ENCODE data around the gene VSIG10L2.
A peak's percentile ranks its signal among the peaks of the same experiment; 100 is the strongest.
"Not testable (repeated sequence)": the region's sequence is repeated elsewhere in the genome, so short reads cannot be mapped to it uniquely, and the experiment has no call there.

Gene VSIG10L2

GRCh38 chr11:125967515-125967914 is 21.7 kb downstream of the VSIG10L2 start:
- no peak for DNase-seq (ENCODE audit: low read depth in 2 of 2)

- DNase-seq (ENCODE audit: low read depth in 2 of 2) = no peak
Observed at GRCh38 chr11:125968354-125968753, 22.5 kb downstream of the VSIG10L2 start.

DNA sequence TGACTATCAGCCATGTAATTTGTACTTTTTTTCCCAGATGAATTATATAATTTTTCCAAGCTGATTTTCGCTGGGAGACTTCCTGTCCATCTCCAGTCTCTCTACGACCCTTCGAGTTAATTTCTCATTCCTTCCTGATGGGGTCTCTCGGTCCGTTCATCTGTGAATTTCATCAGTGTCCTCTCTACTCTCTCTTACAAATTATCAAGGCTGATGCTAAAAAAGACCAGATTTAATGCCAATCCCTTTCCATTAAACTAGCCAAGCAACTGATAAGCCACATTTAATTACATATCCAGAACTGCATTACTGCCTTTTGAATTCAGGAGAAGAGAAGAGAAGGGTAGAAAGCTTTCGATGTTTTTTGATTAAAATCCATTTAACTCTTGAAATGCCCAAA is 25.8 kb downstream of the VSIG10L2 start:
- DNase-seq (ENCODE audit: low read depth in 2 of 2) = no peak

DNA sequence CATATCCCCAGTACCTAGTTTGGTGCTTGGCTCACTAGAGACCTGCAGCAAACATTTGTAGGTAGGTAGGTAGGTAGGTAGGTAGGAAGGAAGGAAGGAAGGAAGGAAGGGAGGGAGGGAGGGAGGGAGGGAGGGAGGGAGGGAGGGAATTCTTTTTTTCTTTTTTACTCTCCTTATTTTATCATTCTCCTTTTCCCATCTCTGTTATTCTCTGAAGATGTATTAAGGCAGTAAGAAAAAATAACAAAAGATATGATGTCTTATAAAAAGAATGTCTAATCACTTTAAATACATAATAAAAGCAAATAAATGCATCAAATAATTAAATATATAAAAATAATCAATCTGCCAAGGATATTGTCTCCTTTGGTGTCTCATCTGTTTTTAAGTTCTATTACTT is 28.4 kb downstream of the VSIG10L2 start:
- DNase-seq (ENCODE audit: low read depth in 2 of 2) = no peak

DNA sequence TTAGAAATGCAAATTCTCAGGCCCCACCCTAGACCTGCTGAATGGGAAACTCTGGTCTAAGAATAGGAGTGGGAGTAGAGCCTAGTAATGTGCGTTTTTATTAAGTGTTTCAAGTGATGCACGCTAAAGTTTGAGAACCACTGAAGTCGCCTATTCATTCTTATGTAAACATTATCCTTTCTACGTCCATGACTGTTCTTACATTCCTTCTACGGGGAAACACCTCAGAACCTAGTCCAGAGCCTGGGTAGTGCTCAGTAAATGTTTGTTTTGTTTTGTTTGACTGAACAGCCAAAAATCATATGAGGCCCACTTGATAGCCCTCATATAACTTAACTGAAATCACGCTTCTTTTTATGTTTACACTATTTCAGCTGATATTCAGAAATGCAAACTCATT is 29.8 kb downstream of the VSIG10L2 start:
- no peak for DNase-seq (ENCODE audit: low read depth in 2 of 2)

- no peak for DNase-seq (ENCODE audit: low read depth in 2 of 2)
Observed at GRCh38 chr11:125976156-125976555, 30.3 kb downstream of the VSIG10L2 start.

GRCh38 chr11:125977333-125977732 is 31.5 kb downstream of the VSIG10L2 start:
- DNase-seq (ENCODE audit: low read depth in 2 of 2) = no peak

DNA sequence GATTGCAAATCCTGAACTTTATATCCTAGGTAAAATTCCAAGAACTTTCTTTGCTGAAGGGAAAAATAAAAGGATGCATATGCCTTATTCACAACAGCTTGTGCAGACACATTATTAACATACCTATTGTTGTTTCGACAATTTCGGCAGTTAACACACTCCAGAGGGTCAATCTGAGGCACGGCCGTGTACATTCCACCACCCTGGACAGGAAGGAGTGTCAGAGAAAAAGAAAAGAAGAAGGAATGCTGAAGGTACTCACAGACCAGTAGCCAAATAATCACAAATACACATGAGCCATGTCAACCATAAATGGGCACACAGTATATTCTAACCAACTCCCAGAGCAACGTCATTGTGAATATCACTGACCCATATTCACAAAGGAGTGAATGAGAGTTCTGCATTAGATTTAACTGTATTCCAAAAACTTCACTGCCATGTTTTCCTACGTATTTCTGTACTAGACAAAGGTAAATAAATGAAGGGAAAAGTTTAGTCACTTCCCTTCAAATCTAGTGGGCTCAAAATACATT is 32.4 kb downstream of the VSIG10L2 start:
- DNase-seq (ENCODE audit: low read depth in 2 of 2) = no peak

- DNase-seq (ENCODE audit: low read depth in 2 of 2) = no peak
Observed at GRCh38 chr11:125978778-125979407, 33.0 kb downstream of the VSIG10L2 start.

DNA sequence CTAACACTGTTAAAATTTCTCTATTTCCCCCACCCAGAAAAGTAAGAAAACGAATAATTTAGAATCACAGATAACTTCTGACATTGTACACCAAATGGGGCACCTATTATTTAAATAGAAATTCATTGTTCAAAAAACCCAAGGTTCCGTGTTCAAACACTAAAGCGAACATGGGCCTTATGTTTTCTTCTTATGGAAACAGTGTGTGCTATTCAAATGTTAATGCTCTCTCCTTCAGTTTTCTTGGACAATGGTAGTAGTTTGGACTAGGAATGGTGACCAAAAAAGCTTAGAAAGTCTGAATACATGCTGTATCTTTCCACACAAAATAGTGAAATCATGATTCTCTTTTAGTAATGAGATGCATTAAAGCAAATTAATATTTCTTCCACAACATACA is 33.7 kb downstream of the VSIG10L2 start:
- DNase-seq (ENCODE audit: low read depth in 2 of 2) = no peak

- no peak for DNase-seq (ENCODE audit: low read depth in 2 of 2)
Observed at GRCh38 chr11:125980436-125980835, 34.6 kb downstream of the VSIG10L2 start.

DNA sequence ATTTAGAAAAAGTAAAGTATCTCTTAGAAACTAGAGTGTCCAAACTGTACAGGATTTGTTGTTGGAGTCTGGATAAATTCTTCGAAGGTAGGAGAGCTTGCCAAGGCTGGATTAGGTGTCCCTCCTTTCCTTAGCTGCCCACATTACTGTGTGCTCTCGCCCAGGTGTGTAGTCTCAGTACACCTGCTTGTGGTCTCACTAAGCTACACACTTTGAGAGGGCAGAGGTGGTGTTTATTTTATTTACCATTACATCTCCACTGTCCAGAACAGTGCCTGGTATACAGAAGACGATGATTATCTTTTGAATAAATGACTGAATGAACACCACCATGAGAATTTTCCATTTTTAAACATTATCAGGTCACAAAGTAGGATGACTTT is 36.5 kb downstream of the VSIG10L2 start:
- no peak for DNase-seq (ENCODE audit: low read depth in 2 of 2)

- not testable (repeated sequence) for DNase-seq (ENCODE audit: low read depth in 2 of 2)
Observed at GRCh38 chr11:125985956-125986355, 40.1 kb downstream of the VSIG10L2 start.

- no peak for DNase-seq (ENCODE audit: low read depth in 2 of 2)
Observed at GRCh38 chr11:125987066-125987641, 41.3 kb downstream of the VSIG10L2 start.

DNA sequence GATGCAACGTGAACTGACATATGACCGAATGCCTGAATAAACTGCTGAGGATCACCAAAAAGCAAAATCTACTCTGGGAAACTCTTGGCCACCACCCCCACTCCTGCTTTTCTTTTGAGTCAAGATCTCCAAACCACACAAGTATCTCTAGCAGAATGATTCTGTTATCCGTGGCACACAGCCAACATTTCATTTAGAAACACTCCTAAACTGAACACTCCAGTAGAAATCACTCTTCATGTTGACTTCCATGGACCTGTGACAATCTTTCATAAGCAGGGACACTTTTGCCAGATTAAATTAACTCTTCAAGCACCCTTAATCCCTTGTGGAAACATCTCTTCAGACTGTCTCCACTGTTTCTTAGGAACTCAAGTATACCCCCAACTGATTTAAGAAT is 44.4 kb downstream of the VSIG10L2 start:
- peak; percentile 1 to 16 for DNase-seq (ENCODE audit: low read depth in 2 of 2)

DNA sequence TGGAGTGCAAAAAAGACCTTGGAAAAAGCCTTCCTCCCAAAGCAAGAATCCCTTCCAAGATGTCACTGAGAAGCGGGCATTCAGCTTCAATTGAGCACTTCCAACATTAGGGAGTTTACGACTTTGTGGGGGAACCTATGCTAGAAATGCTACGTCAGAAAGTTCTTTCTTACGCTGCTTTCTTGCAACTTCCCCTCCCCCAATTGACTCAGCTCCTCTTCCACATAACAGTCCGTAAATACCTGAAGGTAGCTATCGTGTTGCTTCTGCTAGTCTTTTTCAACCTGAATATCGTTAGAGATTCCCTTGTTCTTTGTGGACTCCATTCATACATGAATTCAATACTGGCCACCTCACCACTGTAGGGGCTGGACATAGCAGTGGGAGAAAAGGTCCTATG is 47.0 kb downstream of the VSIG10L2 start:
- DNase-seq (ENCODE audit: low read depth in 2 of 2) = no peak

DNA sequence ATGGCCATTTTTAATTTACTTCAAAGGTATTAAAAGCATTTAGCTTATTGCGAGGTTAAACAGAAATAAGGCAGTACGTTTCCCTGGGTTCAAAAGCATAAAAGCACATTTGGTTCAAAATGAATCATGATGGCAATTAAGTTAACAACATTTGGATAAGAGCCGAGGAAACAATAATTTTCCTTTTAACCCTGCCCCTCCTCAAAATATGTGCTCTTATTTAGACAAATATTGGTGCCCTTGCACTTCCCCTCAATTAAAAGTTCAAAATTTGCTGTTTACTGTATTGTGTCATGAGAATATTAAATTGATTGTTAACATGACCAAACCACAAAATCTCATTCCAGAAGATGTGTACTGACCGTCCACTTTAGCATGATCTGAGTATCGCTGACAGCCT is 48.7 kb downstream of the VSIG10L2 start:
- no peak for DNase-seq (ENCODE audit: low read depth in 2 of 2)

- DNase-seq (ENCODE audit: low read depth in 2 of 2) = peak; percentile 60 to 61
Observed at GRCh38 chr11:125995313-125995712, 49.5 kb downstream of the VSIG10L2 start.

DNA sequence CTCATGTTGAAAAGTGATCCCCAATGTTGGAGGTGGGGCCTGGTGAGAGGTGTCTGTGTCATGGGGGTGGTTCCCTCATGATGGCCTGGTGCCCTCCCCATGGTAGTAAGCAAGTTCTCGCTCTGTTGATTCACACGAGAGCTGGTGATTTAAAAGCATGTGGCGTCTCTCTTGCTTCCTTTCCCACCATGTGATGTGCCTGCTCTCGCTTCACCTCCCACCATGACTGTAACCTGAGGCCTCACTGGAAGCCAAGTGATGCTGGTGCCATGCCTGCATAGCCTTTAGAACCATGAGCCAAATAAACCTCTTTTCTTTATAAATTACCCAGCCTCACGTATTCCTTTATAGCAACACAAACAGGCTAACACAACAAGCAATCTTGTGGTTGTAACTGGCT is 52.4 kb downstream of the VSIG10L2 start:
- no peak for DNase-seq (ENCODE audit: low read depth in 2 of 2)

DNA sequence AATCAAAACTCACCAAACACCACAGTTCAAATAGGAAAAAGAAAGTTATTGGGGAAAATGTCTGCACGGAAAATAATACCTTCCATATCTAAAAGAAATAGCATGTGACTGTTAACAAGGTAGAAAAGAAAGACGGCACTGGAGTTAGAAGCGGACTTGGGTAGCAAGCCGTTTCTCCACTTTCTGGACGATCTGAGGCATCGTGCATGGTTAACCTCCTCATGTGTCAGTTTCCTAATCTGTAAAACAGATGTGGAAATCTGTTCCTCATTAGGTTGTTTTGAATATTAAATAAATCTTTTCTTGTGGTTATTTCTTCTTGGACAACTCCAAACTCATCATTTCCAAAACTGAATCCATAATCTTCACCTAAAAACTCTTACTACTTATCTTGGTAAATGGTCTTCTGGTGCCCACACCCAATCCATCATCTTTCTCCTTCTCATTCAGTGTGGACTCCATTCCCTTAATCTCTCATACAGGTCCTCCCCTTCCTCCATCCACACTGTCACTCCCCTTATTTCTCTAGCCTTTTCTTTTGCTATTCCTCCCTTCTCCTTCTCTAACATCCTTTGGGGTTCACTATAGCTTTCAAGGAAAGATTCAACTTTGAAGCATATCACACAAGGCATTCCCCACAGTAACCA is 53.5 kb downstream of the VSIG10L2 start:
- DNase-seq (ENCODE audit: low read depth in 2 of 2) = no peak

GRCh38 chr11:126002181-126002580 is 56.3 kb downstream of the VSIG10L2 start:
- no peak for DNase-seq (ENCODE audit: low read depth in 2 of 2)
